Hepatocyte (in vitro differentiated cells): ENCODE results near the gene EFNB1. TPM values are rescaled to one million over a fixed set of nuclear protein-coding genes. Genes with fewer than 3 reads are reported as not detected.
A peak's percentile ranks its signal among the peaks of the same experiment; 100 is the strongest.

Experiments
- DNase-seq: peaks from one replicate; pipeline ENCODE4 v3.0.0-alpha.2; 2016; ENCODE audit warnings: low spot score
- H2AFZ ChIP-seq: fragments of 200-600 bp; sonication (generic); 2 replicates; pipeline ENCODE4 v1.6.0; 2016; ENCODE audit warnings: antibody characterized with exemption, mild to moderate bottlenecking
- H3K27ac ChIP-seq: fragments of 200-600 bp; sonication (generic); 2 replicates; pipeline ENCODE4 v1.5.1; 2016; ENCODE audit warnings: mild to moderate bottlenecking
- H3K27me3 ChIP-seq: fragments of 200-600 bp; sonication (generic); 2 replicates; pipeline ENCODE4 v1.6.1; 2016
- H3K36me3 ChIP-seq: fragments of 200-600 bp; sonication (generic); replicated peaks from 2 replicates; pipeline ENCODE4 v1.5.1; 2016; ENCODE audit warnings: low read depth; ENCODE audit not compliant: insufficient read depth
- H3K4me1 ChIP-seq: fragments of 200-600 bp; sonication (generic); 2 replicates; pipeline ENCODE4 v1.5.1; 2016; ENCODE audit warnings: mild to moderate bottlenecking, moderate library complexity; ENCODE audit not compliant: insufficient read depth
- H3K4me2 ChIP-seq: fragments of 200-600 bp; sonication (generic); 2 replicates; pipeline ENCODE4 v1.6.0; 2016
- H3K4me3 ChIP-seq: fragments of 200-600 bp; sonication (generic); 2 replicates; pipeline ENCODE4 v1.5.1; 2016; ENCODE audit warnings: mild to moderate bottlenecking
- H3K79me2 ChIP-seq: fragments of 200-600 bp; sonication (generic); 2 replicates; pipeline ENCODE4 v1.6.0; 2017; ENCODE audit warnings: mild to moderate bottlenecking
- H3K9me2 ChIP-seq: fragments of 200-600 bp; sonication (generic); replicated peaks from 2 replicates; pipeline ENCODE4 v1.6.0; 2017; ENCODE audit warnings: mild to moderate bottlenecking; ENCODE audit not compliant: insufficient read depth
- H3K9me3 ChIP-seq: fragments of 200-600 bp; sonication (generic); 2 replicates; pipeline ENCODE4 v1.5.1; 2016; ENCODE audit warnings: low read depth, mild to moderate bottlenecking
- H4K20me1 ChIP-seq: fragments of 200-600 bp; sonication (generic); 2 replicates; pipeline ENCODE4 v1.6.0; 2016; ENCODE audit warnings: mild to moderate bottlenecking; ENCODE audit not compliant: insufficient read depth, poor library complexity, severe bottlenecking
- EZH2 ChIP-seq: fragments of 200-600 bp; sonication (generic); IDR thresholded peaks from 2 replicates; pipeline ENCODE4 v1.6.1; 2016; ENCODE audit warnings: antibody characterized with exemption, mild to moderate bottlenecking, borderline replicate concordance
- EZH2phosphoT487 ChIP-seq: fragments of 200-600 bp; sonication (generic); IDR thresholded peaks from one replicate; pipeline ENCODE4 v1.6.1; 2018; ENCODE audit warnings: antibody characterized with exemption, mild to moderate bottlenecking, low read depth, moderate library complexity; ENCODE audit not compliant: unreplicated experiment, severe bottlenecking
- WGBS: methylation state at CpG from one replicate; pipeline ENCODE4 v1.1.6; 2016; ENCODE audit warnings: low lambda C conversion rate; ENCODE audit errors: missing lambda C conversion rate; 5-methylcytosine and 5-hydroxymethylcytosine counted together
- polyA plus RNA-seq: library from polyadenylated mRNA; unstranded; fragments of >200 nt; fragmentation: Nextera tagmentation; extraction: Ambion mirVana; gene quantifications from 2 replicates; pipeline ENCODE4 v1.2.1, GENCODE V29; 2016
- total RNA-seq: library from RNA; depleted of rRNA; stranded (reverse); fragments of >200 nt; gene quantifications from 2 replicates; pipeline ENCODE4 v1.2.3, GENCODE V29; 2014
- TF ChIP-seq, protein P1 (sequence below): fragments of 200-600 bp; sonication (generic); IDR thresholded peaks from 2 replicates; pipeline ENCODE4 v1.5.1; 2016; ENCODE audit warnings: antibody characterized with exemption, mild to moderate bottlenecking; ENCODE audit not compliant: poor library complexity

Gene EFNB1
- total and polyA plus RNA-seq, 2 experiments from 2014 or later: 35.1 to 46.4 TPM

DNA sequence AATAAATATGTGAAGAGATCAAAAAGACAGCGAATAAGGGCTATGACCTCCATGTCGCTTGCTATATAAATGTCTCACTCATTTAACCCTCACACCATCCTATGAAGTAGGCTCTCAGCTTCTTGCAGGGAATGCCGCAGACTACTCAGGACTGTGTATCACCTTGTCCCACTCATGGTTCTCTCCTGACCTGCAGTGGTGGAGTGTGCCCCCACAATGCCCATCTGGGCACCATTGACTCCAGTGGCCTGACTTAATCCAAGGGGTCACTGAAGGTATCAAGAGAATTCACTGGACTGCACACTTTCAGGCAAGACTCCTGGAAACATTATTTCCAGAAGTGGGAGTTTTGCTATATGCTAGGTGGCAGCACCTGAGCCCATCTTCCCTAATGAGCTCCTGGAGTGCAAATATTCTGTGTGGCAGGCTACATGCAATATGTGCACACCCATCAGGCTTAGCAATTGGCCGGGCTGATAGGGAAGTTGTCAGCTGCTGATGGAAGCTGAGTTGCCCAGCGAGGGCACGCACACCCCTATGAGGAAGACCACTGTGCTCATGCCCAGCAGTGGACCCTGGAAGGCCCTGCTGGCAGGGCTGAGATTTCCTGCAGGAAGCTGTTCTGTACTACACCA lies 8.2 kb upstream of the EFNB1 start:
- no peaks in the 10 kb centered on the region for H3K9me2 ChIP-seq
- 84% methylated on average over 6 of the region's 6 CpGs for WGBS
- no peaks in the 10 kb centered on the region for H4K20me1 ChIP-seq
- H3K36me3 ChIP-seq: no peaks in the 10 kb centered on the region
- H3K4me2 ChIP-seq: no peak overlapping the region
- no peak overlapping the region for H3K27ac ChIP-seq
- no peaks in the 10 kb centered on the region for H3K9me3 ChIP-seq
- no peak for TF ChIP-seq EZH2phosphoT487
- TF ChIP-seq, protein P1, sequence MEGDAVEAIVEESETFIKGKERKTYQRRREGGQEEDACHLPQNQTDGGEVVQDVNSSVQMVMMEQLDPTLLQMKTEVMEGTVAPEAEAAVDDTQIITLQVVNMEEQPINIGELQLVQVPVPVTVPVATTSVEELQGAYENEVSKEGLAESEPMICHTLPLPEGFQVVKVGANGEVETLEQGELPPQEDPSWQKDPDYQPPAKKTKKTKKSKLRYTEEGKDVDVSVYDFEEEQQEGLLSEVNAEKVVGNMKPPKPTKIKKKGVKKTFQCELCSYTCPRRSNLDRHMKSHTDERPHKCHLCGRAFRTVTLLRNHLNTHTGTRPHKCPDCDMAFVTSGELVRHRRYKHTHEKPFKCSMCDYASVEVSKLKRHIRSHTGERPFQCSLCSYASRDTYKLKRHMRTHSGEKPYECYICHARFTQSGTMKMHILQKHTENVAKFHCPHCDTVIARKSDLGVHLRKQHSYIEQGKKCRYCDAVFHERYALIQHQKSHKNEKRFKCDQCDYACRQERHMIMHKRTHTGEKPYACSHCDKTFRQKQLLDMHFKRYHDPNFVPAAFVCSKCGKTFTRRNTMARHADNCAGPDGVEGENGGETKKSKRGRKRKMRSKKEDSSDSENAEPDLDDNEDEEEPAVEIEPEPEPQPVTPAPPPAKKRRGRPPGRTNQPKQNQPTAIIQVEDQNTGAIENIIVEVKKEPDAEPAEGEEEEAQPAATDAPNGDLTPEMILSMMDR: no peak
- no peak for TF ChIP-seq EZH2
- H3K79me2 ChIP-seq: no peaks in the 10 kb centered on the region
- DNase-seq: no peak
- no peaks in the 10 kb centered on the region for H3K4me1 ChIP-seq
- H3K27me3 ChIP-seq: no peaks in the 10 kb centered on the region
- H2AFZ ChIP-seq: no peak overlapping the region
- H3K4me3 ChIP-seq: no peak overlapping the region

DNA sequence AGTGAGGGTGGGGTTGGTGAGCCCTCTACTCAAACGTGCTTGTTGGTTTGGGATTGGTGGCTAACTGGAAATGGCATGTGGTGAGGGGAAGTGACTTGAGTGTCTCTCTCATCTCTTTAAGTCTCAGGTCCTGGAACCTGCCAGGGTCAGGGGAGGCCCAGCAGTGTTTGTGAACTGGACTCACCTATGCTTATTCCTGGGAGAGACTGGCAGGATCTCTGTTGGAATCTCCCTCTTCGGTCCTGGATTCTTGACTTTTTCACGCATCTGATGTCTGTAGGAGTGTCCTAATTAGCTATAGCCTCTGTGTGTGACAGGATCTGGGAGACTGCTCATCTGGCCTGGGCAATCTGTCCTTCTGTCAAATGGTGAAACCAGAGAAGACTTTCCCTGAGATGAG lies 7.2 kb upstream of the EFNB1 start:
- 78% methylated on average over 3 of the region's 3 CpGs for WGBS
- TF ChIP-seq, protein P1: no peak
- TF ChIP-seq EZH2 (no peak), EZH2phosphoT487 (no peak)
- Histone ChIP-seq H3K79me2 (no peaks in the 10 kb centered on the region), H4K20me1 (no peaks in the 10 kb centered on the region), H3K4me1 (no peaks in the 10 kb centered on the region), H3K4me3 (no peak overlapping the region), H3K27ac (no peak overlapping the region), H2AFZ (no peak overlapping the region), H3K9me2 (no peaks in the 10 kb centered on the region), H3K9me3 (no peaks in the 10 kb centered on the region), H3K4me2 (no peak overlapping the region), H3K36me3 (no peaks in the 10 kb centered on the region), H3K27me3 (no peaks in the 10 kb centered on the region)
- no peak for DNase-seq

DNA sequence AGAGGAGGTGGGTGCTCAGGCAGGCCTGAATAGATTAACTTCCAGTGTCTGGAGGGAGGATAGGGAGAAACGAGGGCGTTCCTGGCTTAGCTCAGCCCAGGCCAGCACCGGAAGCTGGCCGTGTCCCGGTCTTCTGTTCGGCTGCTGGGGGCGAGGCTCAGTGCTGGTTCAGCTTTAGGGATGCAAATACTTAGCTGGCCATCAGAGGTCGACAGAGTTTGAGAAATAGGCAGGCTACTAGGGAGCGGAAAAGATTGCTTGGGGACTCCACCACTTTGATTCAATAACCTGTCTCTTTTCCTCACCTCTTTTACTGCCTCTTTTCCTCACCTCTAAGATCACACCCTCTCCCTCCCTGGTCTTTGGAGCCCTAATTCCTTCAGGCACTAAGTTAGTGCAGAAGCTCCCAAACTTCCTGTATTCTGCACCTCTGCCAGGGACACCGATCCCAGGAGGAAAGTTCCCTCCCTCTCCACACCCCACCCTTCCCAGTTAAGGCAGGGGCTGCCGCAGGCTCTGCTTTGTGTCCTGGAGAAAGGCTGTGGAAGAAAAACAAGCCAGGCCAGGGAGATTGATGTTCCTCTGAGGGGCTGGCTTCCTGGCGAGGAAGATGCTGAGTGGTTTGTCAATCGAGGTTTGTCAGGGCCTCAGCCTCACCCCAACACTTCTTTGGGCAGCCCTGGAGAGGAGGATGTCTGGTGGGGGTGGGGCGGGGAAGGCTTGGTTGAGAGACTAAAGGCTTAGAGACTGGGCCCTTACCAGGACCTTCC lies 6.0 kb upstream of the EFNB1 start:
- Histone ChIP-seq H3K27ac (no peak overlapping the region), H2AFZ (no peak overlapping the region), H3K36me3 (no peaks in the 10 kb centered on the region), H3K4me2 (no peak overlapping the region), H3K9me2 (no peaks in the 10 kb centered on the region), H4K20me1 (no peaks in the 10 kb centered on the region), H3K4me1 (no peaks in the 10 kb centered on the region), H3K27me3 (no peaks in the 10 kb centered on the region), H3K4me3 (no peak overlapping the region), H3K9me3 (no peaks in the 10 kb centered on the region), H3K79me2 (no peaks in the 10 kb centered on the region)
- 47% methylated on average over 14 of the region's 14 CpGs for WGBS
- no peak for TF ChIP-seq EZH2phosphoT487
- TF ChIP-seq, protein P1: peak; percentile 57
- DNase-seq: peak; percentile 73
